Keratinocyte (primary cell): ENCODE data around the gene ZNF343. TPM values are rescaled to one million over a fixed set of nuclear protein-coding genes. Genes with fewer than 3 reads are reported as not detected.

Experiments
- DNase-seq: peaks from one replicate; pipeline ENCODE4 v3.0.0-alpha.2; 2011; ENCODE audit warnings: low read depth, missing footprints, low spot score
- FAIRE-seq: peaks from 2 replicates; lab custom pipeline; 2011; peaks lifted over from hg19 to GRCh38; lab: Jason Lieb, UNC
- H2AFZ ChIP-seq: 2 replicates; pipeline ENCODE4 v1.6.0; 2012; ENCODE audit warnings: low read length, control low read depth, inconsistent platforms; ENCODE audit not compliant: control insufficient read depth
- H3K27ac ChIP-seq: 2 replicates; pipeline ENCODE4 v1.5.1; 2011; ENCODE audit warnings: low read length; ENCODE audit not compliant: control insufficient read depth, insufficient read depth
- H3K27me3 ChIP-seq: 3 replicates; pipeline ENCODE4 v1.6.0; 2011; ENCODE audit warnings: low read length; ENCODE audit not compliant: control insufficient read depth, insufficient read depth; ENCODE audit errors: extremely low read depth
- H3K36me3 ChIP-seq, 2 experiments: 2 replicates in 1 of 2; 3 replicates in 1 of 2; pipeline ENCODE4 v1.5.1; 2011; ENCODE audit warnings: low read length in 2 of 2, mild to moderate bottlenecking in 1 of 2; ENCODE audit not compliant: control insufficient read depth in 2 of 2, insufficient read depth in 2 of 2; ENCODE audit errors: extremely low read depth in 1 of 2
- H3K4me1 ChIP-seq: 3 replicates; pipeline ENCODE4 v1.5.1; 2011; ENCODE audit warnings: low read length; ENCODE audit not compliant: control insufficient read depth, insufficient read depth; ENCODE audit errors: extremely low read depth
- H3K4me2 ChIP-seq: 3 replicates; pipeline ENCODE4 v1.6.0; 2011; ENCODE audit warnings: low read depth, low read length; ENCODE audit not compliant: control insufficient read depth, insufficient read depth; ENCODE audit errors: extremely low read depth
- H3K4me3 ChIP-seq, 3 experiments: fragments of 200-600 bp in 1 of 3; sonication (generic) in 1 of 3; 2 replicates in 2 of 3; 3 replicates in 1 of 3; pipeline ENCODE4 v1.5.1; 2011 to 2016; ENCODE audit warnings: low read length in 3 of 3, mild to moderate bottlenecking in 3 of 3, control low read depth in 2 of 3, inconsistent platforms in 1 of 3, low read depth in 1 of 3, mixed read lengths in 1 of 3, mixed run types in 1 of 3, moderate library complexity in 1 of 3; ENCODE audit not compliant: control insufficient read depth in 2 of 3, insufficient read depth in 2 of 3; ENCODE audit errors: extremely low read depth in 1 of 3
- H3K79me2 ChIP-seq: 2 replicates; pipeline ENCODE4 v1.6.0; 2012; ENCODE audit warnings: low read length; ENCODE audit not compliant: control insufficient read depth, insufficient read depth
- H3K9ac ChIP-seq: 3 replicates; pipeline ENCODE4 v1.6.0; 2011; ENCODE audit warnings: low read length; ENCODE audit not compliant: control insufficient read depth, insufficient read depth; ENCODE audit errors: extremely low read depth
- H3K9me1 ChIP-seq: 3 replicates; pipeline ENCODE4 v1.6.0; 2011; ENCODE audit warnings: low read length; ENCODE audit not compliant: control insufficient read depth, insufficient read depth; ENCODE audit errors: extremely low read depth
- H3K9me3 ChIP-seq: 2 replicates; pipeline ENCODE4 v1.5.1; 2012; ENCODE audit warnings: low read depth, low read length; ENCODE audit not compliant: control insufficient read depth
- H4K20me1 ChIP-seq: 3 replicates; pipeline ENCODE4 v1.6.0; 2011; ENCODE audit warnings: low read length; ENCODE audit not compliant: control insufficient read depth, insufficient read depth; ENCODE audit errors: extremely low read depth
- CTCF ChIP-seq, 3 experiments: IDR thresholded peaks in 1 of 3; conservative IDR thresholded peaks in 1 of 3; optimal IDR thresholded peaks in 1 of 3; 2 replicates in 2 of 3; 3 replicates in 1 of 3; pipeline versions ENCODE3 to v1.5.1; 2011; ENCODE audit warnings: low read length in 3 of 3, mild to moderate bottlenecking in 3 of 3, moderate library complexity in 2 of 3, control low read depth in 1 of 3, inconsistent platforms in 1 of 3; ENCODE audit not compliant: insufficient read depth in 2 of 3; ENCODE audit errors: extremely low read depth in 1 of 3
- EZH2 ChIP-seq: IDR thresholded peaks from one replicate; pipeline ENCODE4 v1.6.1; 2012; ENCODE audit warnings: inconsistent platforms, mild to moderate bottlenecking, low read length, moderate library complexity
- dilution Hi-C: fragments of 300-500 bp; cut with MboI; formaldehyde crosslinking; loops from one replicate; pipeline ENCODE4 v1.7.0; 2020; ENCODE audit warnings: low sequenced_read_pairs; ENCODE audit not compliant: extremely low pct_ligation_motif_present
- polyA plus RNA-seq, 5 experiments: library from polyadenylated mRNA; depleted of rRNA in 3 of 5; stranded (reverse) in 3 of 5; stranded (forward) in 1 of 5; unstranded in 1 of 5; fragments of >200 nt; gene quantifications; 1 replicate in 1 of 5; 2 replicates in 3 of 5; 3 replicates in 1 of 5; pipeline versions ENCODE4 v1.2.1 to v1.2.3, GENCODE V29; 2011 to 2012; ENCODE audit warnings: missing spikeins in 2 of 5, low read depth in 1 of 5, low replicate concordance in 1 of 5

The ZNF343 gene
- polyA plus RNA-seq, 1 donor (not counting 4 experiments of a cell fraction or from before 2014, with no cell fraction given) = 11.7 TPM

DNA sequence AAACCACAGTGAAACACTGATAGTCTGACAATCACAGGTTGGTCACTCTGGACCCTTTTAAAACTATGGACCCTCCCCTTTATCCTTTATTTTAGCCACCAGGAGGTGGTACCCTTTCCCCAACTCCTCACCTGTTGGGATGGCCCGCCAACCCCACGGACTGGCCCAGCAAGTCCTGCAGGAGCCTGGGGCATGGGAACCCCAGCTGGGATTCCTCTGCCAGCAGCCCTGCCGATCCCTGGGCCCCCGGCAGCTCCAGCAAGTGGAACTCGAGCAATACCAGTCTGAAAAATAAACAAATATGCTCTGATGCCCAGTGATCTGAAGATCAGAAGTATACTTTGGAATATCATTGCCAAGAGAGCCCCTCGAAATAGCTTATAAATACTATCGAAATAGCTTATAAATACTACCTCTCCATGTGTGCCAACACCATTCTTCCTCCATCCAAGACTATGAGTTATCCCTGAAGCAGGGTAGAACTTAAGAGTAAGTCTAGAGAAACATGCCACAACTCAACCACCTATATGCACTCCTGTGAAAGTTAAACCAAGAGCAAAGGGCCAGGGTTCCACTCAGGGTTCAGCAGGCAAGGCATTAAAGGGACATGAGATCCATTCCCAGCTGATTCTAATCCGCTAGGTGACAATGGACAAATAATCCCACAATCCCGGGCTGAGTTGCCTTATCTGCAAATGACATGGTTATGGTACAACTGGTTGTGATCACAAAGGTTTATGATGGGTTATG is 44.9 kb downstream of the ZNF343 start:
- peaks cover 32% of the 10 kb centered on the region for H4K20me1 ChIP-seq
- H3K36me3 ChIP-seq = peaks cover 50 to 68% of the 10 kb centered on the region in 2 experiments
- no peaks in the 10 kb centered on the region for H3K9me1 ChIP-seq
- H3K4me1 ChIP-seq = peaks cover 9% of the 10 kb centered on the region
- no peak overlapping the region for H3K4me3 ChIP-seq
- no peak for FAIRE-seq
- dilution Hi-C loops = no loop called here
- H3K4me2 ChIP-seq = no peak overlapping the region
- peaks cover 42% of the 10 kb centered on the region for H3K79me2 ChIP-seq
- H3K9me3 ChIP-seq = no peaks in the 10 kb centered on the region
- no peaks in the 10 kb centered on the region for H3K27me3 ChIP-seq
- H3K9ac ChIP-seq = no peak overlapping the region
- TF ChIP-seq CTCF (optimal IDR thresholded peaks at IDR 0.05 in 1 of 3, IDR thresholded peaks at IDR 0.05 in 1 of 3, conservative IDR thresholded peaks at IDR 0.05 in 1 of 3; ENCODE audit: extremely low read depth in 1 of 3, insufficient read depth in 2 of 3, low read length in 3 of 3) (no peak), EZH2 (no peak)
- no peak overlapping the region for H3K27ac ChIP-seq
- H2AFZ ChIP-seq = no peak overlapping the region
- no peak for DNase-seq

- Histone ChIP-seq H3K9ac (no peak overlapping the region), H3K27ac (no peak overlapping the region), H3K79me2 (peaks cover 28% of the 10 kb centered on the region), H3K4me1 (no peaks in the 10 kb centered on the region), H3K9me3 (no peaks in the 10 kb centered on the region), H2AFZ (no peak overlapping the region), H3K36me3 (peaks cover 48 to 67% of the 10 kb centered on the region in 2 experiments), H4K20me1 (peaks cover 19% of the 10 kb centered on the region), H3K9me1 (no peaks in the 10 kb centered on the region), H3K4me3 (no peak overlapping the region), H3K4me2 (no peak overlapping the region), H3K27me3 (no peaks in the 10 kb centered on the region)
- TF ChIP-seq CTCF (optimal IDR thresholded peaks at IDR 0.05 in 1 of 3, IDR thresholded peaks at IDR 0.05 in 1 of 3, conservative IDR thresholded peaks at IDR 0.05 in 1 of 3; ENCODE audit: extremely low read depth in 1 of 3, insufficient read depth in 2 of 3, low read length in 3 of 3) = no peak
- no peak for TF ChIP-seq EZH2
- DNase-seq = no peak
- FAIRE-seq = no peak
- dilution Hi-C loops = no loop called here
These were observed 46.2 kb downstream of the ZNF343 start for GRCh38 chr20:2462484-2462883.
